HCT116 (cell line): ENCODE data around the gene EGFL8. TPM values are rescaled to one million over a fixed set of nuclear protein-coding genes. Genes with fewer than 3 reads are reported as not detected.
A peak's percentile ranks its signal among the peaks of the same experiment; 100 is the strongest.

Experiments
- ATAC-seq: fragments of 200-7000 bp; cut with Tn5 transposase; 2 replicates; pipeline ENCODE4 v1.9.1; 2020; ENCODE audit warnings: mild to moderate bottlenecking, moderate library complexity
- BruUV-seq: library from RNA; stranded (reverse); fragments of 400-500 nt; replicated peaks from 2 replicates; lab custom pipeline; 2021; lab: Mats Ljungman, UMichigan
- CTCF ChIA-PET: fragments of 300-600 bp; sonication (Branson Sonifier 250); formaldehyde crosslinking; loops from one replicate; lab custom pipeline; 2021; ENCODE audit warnings: antibody characterized with exemption; lab: Charles Lee
- POLR2A ChIA-PET: fragments of 300-600, 350-600 bp; sonication (Branson Sonifier 250); formaldehyde crosslinking; loops from one replicate; lab custom pipeline; 2021; ENCODE audit warnings: antibody characterized with exemption; lab: Charles Lee
- RAD21 ChIA-PET, 2 experiments: fragments of 300-600 bp; sonication (Branson Sonifier 250); formaldehyde crosslinking; loops; one replicate each; lab custom pipeline; 2023; ENCODE audit warnings: low total read pairs in 2 of 2; ENCODE audit not compliant: uncharacterized antibody in 2 of 2, unreplicated experiment in 2 of 2, low non-redundant PET in 1 of 2; lab: Charles Lee
- DNase-seq: peaks from one replicate; pipeline ENCODE4 v3.0.0-alpha.2; 2010; ENCODE audit warnings: low read depth, low spot score
- H2AFZ ChIP-seq: fragments of 200-600 bp; shearing (Covaris generic), sonication (generic); 2 replicates; pipeline ENCODE4 v1.6.1; 2017; ENCODE audit warnings: low read depth, mixed run types, mixed read lengths, antibody characterized with exemption, low read length; ENCODE audit not compliant: poor library complexity, severe bottlenecking
- H3K27ac ChIP-seq: 2 replicates; pipeline ENCODE4 v1.5.1; 2012; ENCODE audit warnings: low read depth, low read length
- H3K27me3 ChIP-seq: fragments of 200-600 bp; sonication (generic); 2 replicates; pipeline ENCODE4 v1.6.1; 2016; ENCODE audit warnings: mixed run types, low read length, mixed read lengths; ENCODE audit not compliant: insufficient read depth
- H3K36me3 ChIP-seq, 2 experiments: fragments of 200-500 bp in 1 of 2; fragments of 200-600 bp in 1 of 2; sonication (Bioruptor generic) in 1 of 2; sonication (generic) in 1 of 2; 2 replicates each; pipeline versions ENCODE4 v1.5.1 to v1.6.1; 2014 to 2016; ENCODE audit warnings: low read length in 2 of 2, inconsistent platforms in 1 of 2, mixed read lengths in 1 of 2, mixed run types in 1 of 2; ENCODE audit not compliant: insufficient read depth in 2 of 2, control insufficient read depth in 1 of 2
- H3K4me1 ChIP-seq, 2 experiments: fragments of 200-600 bp in 1 of 2; sonication (generic) in 1 of 2; 2 replicates each; pipeline versions ENCODE4 v1.5.1 to v1.6.1; 2012 to 2017; ENCODE audit warnings: low read length in 2 of 2, inconsistent platforms in 1 of 2, mild to moderate bottlenecking in 1 of 2, mixed read lengths in 1 of 2, mixed run types in 1 of 2, moderate library complexity in 1 of 2; ENCODE audit not compliant: insufficient read depth in 2 of 2, control insufficient read depth in 1 of 2
- H3K4me2 ChIP-seq: fragments of 200-600 bp; sonication (generic); 2 replicates; pipeline ENCODE4 v1.6.1; 2017; ENCODE audit warnings: mixed run types, low read length, mixed read lengths
- H3K4me3 ChIP-seq, 2 experiments: fragments of 200-600 bp in 1 of 2; sonication (generic) in 1 of 2; replicated peaks in 1 of 2; 2 replicates each; pipeline ENCODE4 v1.5.1; 2011 to 2016; ENCODE audit warnings: low read length in 2 of 2, control low read depth in 1 of 2, low read depth in 1 of 2, mild to moderate bottlenecking in 1 of 2, mixed read lengths in 1 of 2, mixed run types in 1 of 2
- H3K79me2 ChIP-seq: fragments of 200-600 bp; sonication (generic); 2 replicates; pipeline ENCODE4 v1.6.1; 2017; ENCODE audit warnings: mild to moderate bottlenecking, mixed run types, low read length, moderate library complexity, mixed read lengths; ENCODE audit not compliant: insufficient read depth
- H3K9ac ChIP-seq: fragments of 200-600 bp; sonication (generic); 2 replicates; pipeline ENCODE4 v1.6.1; 2016; ENCODE audit warnings: low read length, mixed read lengths
- H3K9me2 ChIP-seq: fragments of 200-600 bp; sonication (generic), shearing (Covaris generic); 2 replicates; pipeline ENCODE4 v1.6.1; 2017; ENCODE audit warnings: mixed run types, mild to moderate bottlenecking, moderate library complexity; ENCODE audit not compliant: insufficient read depth
- H3K9me3 ChIP-seq, 2 experiments: fragments of 200-500 bp in 1 of 2; fragments of 200-600 bp in 1 of 2; sonication (Bioruptor generic) in 1 of 2; sonication (generic) in 1 of 2; 2 replicates each; pipeline ENCODE4 v1.6.1; 2014 to 2017; ENCODE audit warnings: low read length in 2 of 2, mixed read lengths in 2 of 2, inconsistent platforms in 1 of 2, low read depth in 1 of 2, mild to moderate bottlenecking in 1 of 2, mixed run types in 1 of 2, moderate library complexity in 1 of 2; ENCODE audit not compliant: control insufficient read depth in 1 of 2, insufficient read depth in 1 of 2
- H4K20me1 ChIP-seq: fragments of 200-600 bp; sonication (generic), shearing (Covaris generic); 2 replicates; pipeline ENCODE4 v1.6.1; 2017; ENCODE audit warnings: mixed run types, mild to moderate bottlenecking, moderate library complexity; ENCODE audit not compliant: insufficient read depth
- CTCF ChIP-seq, 3 experiments: fragments of 200-600 bp in 1 of 3; sonication (generic) in 1 of 3; IDR thresholded peaks in 2 of 3; conservative IDR thresholded peaks in 1 of 3; 2 replicates each; pipeline ENCODE4 v1.5.1; 2012 to 2017; ENCODE audit warnings: low read depth in 2 of 3, low read length in 2 of 3, antibody characterized with exemption in 1 of 3, borderline replicate concordance in 1 of 3, control low read depth in 1 of 3, mild to moderate bottlenecking in 1 of 3, mixed read lengths in 1 of 3, mixed run types in 1 of 3, moderate library complexity in 1 of 3; ENCODE audit not compliant: insufficient read depth in 1 of 3
- FOSL1 ChIP-seq: IDR thresholded peaks from 2 replicates; pipeline ENCODE4 v1.6.1; 2012; ENCODE audit warnings: low read depth
- POLR2A ChIP-seq: IDR thresholded peaks from 2 replicates; pipeline ENCODE4 v1.7.0; 2011; ENCODE audit warnings: borderline replicate concordance; ENCODE audit not compliant: insufficient read depth, insufficient read length; ENCODE audit errors: extremely low read depth
- RAD21 ChIP-seq: IDR thresholded peaks from 2 replicates; pipeline ENCODE4 v1.6.1; 2012; ENCODE audit warnings: low read depth, mild to moderate bottlenecking
- REST ChIP-seq: IDR thresholded peaks from 2 replicates; pipeline ENCODE4 v1.6.1; 2012; ENCODE audit warnings: low read depth
- YY1 ChIP-seq: IDR thresholded peaks from 2 replicates; pipeline ENCODE4 v1.6.1; 2011; ENCODE audit warnings: low read length, low read depth, moderate library complexity, mild to moderate bottlenecking; ENCODE audit not compliant: insufficient replicate concordance; ENCODE audit errors: extremely low read depth
- intact Hi-C: fragments of 100-400 bp; cut with micrococcal nuclease; formaldehyde crosslinking; loops from 2 replicates; pipeline ENCODE4 v1.10.0; 2022
- total RNA-seq: library from RNA; stranded (reverse); gene quantifications from one replicate; pipeline ENCODE4 v1.2.1, GENCODE V29; 2021; ENCODE audit not compliant: unreplicated experiment
- TF ChIP-seq, protein P1 (sequence below): IDR thresholded peaks from 2 replicates; pipeline ENCODE4 v1.6.1; 2012

The EGFL8 gene
- total RNA-seq, 1 experiment from 2014 or later, result 29.0 TPM

- BruUV-seq, result TSS peak; percentile 46
- H3K36me3 ChIP-seq, result peaks cover 11 to 18% of the 10 kb centered on the region in 2 experiments; a peak in 3 of 4 replicates
- H3K27me3 ChIP-seq, result no peaks in the 10 kb centered on the region
- peaks cover 0 to 28% of the 10 kb centered on the region in 2 experiments; a peak in 2 of 4 replicates for H3K4me1 ChIP-seq
- H3K9ac ChIP-seq, result no peak overlapping the region
- H3K4me2 ChIP-seq, result no peak overlapping the region
- no peak overlapping the region for H3K4me3 ChIP-seq
- DNase-seq, result no peak
- TF ChIP-seq FOSL1 (no peak), CTCF (IDR thresholded peaks at IDR 0.05 in 2 of 3, conservative IDR thresholded peaks at IDR 0.05 in 1 of 3; ENCODE audit: borderline replicate concordance in 1 of 3, insufficient read depth in 1 of 3, low read depth in 2 of 3, low read length in 2 of 3) (no peak), RAD21 (no peak), POLR2A (no peak), YY1 (no peak)
- TF ChIP-seq, protein P1, sequence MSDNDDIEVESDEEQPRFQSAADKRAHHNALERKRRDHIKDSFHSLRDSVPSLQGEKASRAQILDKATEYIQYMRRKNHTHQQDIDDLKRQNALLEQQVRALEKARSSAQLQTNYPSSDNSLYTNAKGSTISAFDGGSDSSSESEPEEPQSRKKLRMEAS, result no peak
- no peak for ATAC-seq
- H3K79me2 ChIP-seq, result no peaks in the 10 kb centered on the region
- H4K20me1 ChIP-seq, result no peaks in the 10 kb centered on the region
- ChIA-PET RAD21 (no interaction called here), POLR2A (no interaction called here), CTCF (no interaction called here)
- no peak overlapping the region for H3K27ac ChIP-seq
- no peak overlapping the region for H2AFZ ChIP-seq
- intact Hi-C loops, result loop anchor here (5.0 kb wide), 2 partner anchors 127 to 587 kb away; no protein-coding TSS in a partner anchor
- no peaks in the 10 kb centered on the region for H3K9me3 ChIP-seq
- H3K9me2 ChIP-seq, result no peaks in the 10 kb centered on the region
Observed at GRCh38 chr6:32115623-32116022, 48.8 kb upstream of the EGFL8 start.

- no peak overlapping the region for H2AFZ ChIP-seq
- intact Hi-C loops, result loop anchor here (5.0 kb wide), 2 partner anchors 126 to 586 kb away; no protein-coding TSS in a partner anchor
- no peak overlapping the region for H3K4me3 ChIP-seq
- no peaks in the 10 kb centered on the region for H4K20me1 ChIP-seq
- no peaks in the 10 kb centered on the region for H3K27me3 ChIP-seq
- ATAC-seq (peak; percentile 54; the same call in 1 of the 2 replicates), DNase-seq (no peak)
- H3K79me2 ChIP-seq, result no peaks in the 10 kb centered on the region
- CTCF ChIA-PET, result interaction anchor here (0.5 to 3.4 kb wide), 3 partner anchors 29 to 79 kb away, joined by 3 to 18 read pairs (median 3); no protein-coding TSS in a partner anchor
- no peak overlapping the region for H3K4me2 ChIP-seq
- H3K4me1 ChIP-seq, result peaks cover 0 to 28% of the 10 kb centered on the region in 2 experiments; a peak in 2 of 4 replicates
- RAD21 ChIA-PET, result no interaction called here
- TF ChIP-seq REST (no peak), CTCF (IDR thresholded peaks at IDR 0.05 in 2 of 3, conservative IDR thresholded peaks at IDR 0.05 in 1 of 3; ENCODE audit: borderline replicate concordance in 1 of 3, insufficient read depth in 1 of 3, low read depth in 2 of 3, low read length in 2 of 3) (peak; percentile 12 to 60 (median 48); a peak in 4 of 6 replicates), RAD21 (peak; percentile 27; the same call in 1 of the 2 replicates)
- no peak overlapping the region for H3K27ac ChIP-seq
- POLR2A ChIA-PET, result no interaction called here
- H3K9ac ChIP-seq, result no peak overlapping the region
- peaks cover 16 to 21% of the 10 kb centered on the region in 2 experiments; a peak in 3 of 4 replicates for H3K36me3 ChIP-seq
- no TSS peak for BruUV-seq
- H3K9me3 ChIP-seq, result no peaks in the 10 kb centered on the region
- H3K9me2 ChIP-seq, result no peaks in the 10 kb centered on the region
Observed at GRCh38 chr6:32116674-32117073, 47.7 kb upstream of the EGFL8 start.
